GM12872 (cell line): ENCODE results near the gene SYMPK.

Experiments
- CTCF ChIP-seq: IDR thresholded peaks from 3 replicates; pipeline ENCODE4 v1.5.1; 2011; ENCODE audit warnings: low read depth, mild to moderate bottlenecking, low read length, moderate library complexity; ENCODE audit not compliant: insufficient read depth

SYMPK gene

GRCh38 chr19:45814166-45814780 is 48.7 kb downstream of the SYMPK start:
- TF ChIP-seq CTCF, result no peak

GRCh38 chr19:45812297-45812696 is 50.6 kb downstream of the SYMPK start:
- TF ChIP-seq CTCF, result no peak

GRCh38 chr19:45809643-45810159 is 53.2 kb downstream of the SYMPK start:
- no peak for TF ChIP-seq CTCF

- TF ChIP-seq CTCF, result no peak
Measured at GRCh38 chr19:45805719-45806118, 57.2 kb downstream of the SYMPK start.

- TF ChIP-seq CTCF, result no peak
Measured at GRCh38 chr19:45804959-45805230, 58.1 kb downstream of the SYMPK start.

- no peak for TF ChIP-seq CTCF
Measured at GRCh38 chr19:45804140-45804958, 58.6 kb downstream of the SYMPK start.

- no peak for TF ChIP-seq CTCF
Measured at GRCh38 chr19:45801603-45802175, 61.3 kb downstream of the SYMPK start.
